COR-L47 (cell line): Measurements from ENCODE around the gene CHRNA10.
A peak's percentile ranks its signal among the peaks of the same experiment; 100 is the strongest.
"Not testable (repeated sequence)": the region's sequence is repeated elsewhere in the genome, so short reads cannot be mapped to it uniquely, and the experiment has no call there.

ENCODE experiments used
- DNase-seq: peaks from one replicate; lab custom pipeline; 2025; lab: John Stamatoyannopoulos, UW

Gene CHRNA10

GRCh38 chr11:3665336-3666022, 5.7 kb downstream of the CHRNA10 start:
- no peak for DNase-seq

DNA sequence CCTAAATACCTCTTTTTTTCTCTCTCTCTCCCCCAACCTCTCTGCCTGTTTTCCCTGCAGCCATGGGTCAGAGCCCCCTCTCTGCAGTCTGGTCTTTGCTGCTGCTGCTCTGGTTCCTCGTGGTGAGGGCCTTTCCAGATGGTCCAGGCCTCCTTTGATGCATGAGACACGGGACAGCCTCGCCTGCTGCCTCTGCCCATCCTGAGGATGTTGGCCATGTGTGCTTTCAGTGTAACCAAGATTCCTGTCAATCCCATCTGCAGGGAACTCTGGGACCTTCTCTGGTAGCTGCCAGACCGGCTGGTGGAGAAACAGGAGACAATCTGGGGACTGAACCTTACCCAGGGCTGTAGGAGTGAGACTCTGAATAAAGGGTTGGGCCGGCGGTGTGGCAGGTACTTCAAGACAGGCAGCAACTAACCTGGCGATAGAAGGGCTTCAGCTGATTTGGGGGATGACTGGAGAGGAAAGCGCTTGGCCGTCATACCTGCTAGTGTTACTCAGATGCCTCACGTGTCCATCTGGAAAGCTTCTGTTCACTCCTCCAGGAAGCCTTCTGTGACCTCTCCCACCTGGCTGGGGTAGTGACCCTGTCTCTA, 7.1 kb downstream of the CHRNA10 start:
- no peak for DNase-seq

DNA sequence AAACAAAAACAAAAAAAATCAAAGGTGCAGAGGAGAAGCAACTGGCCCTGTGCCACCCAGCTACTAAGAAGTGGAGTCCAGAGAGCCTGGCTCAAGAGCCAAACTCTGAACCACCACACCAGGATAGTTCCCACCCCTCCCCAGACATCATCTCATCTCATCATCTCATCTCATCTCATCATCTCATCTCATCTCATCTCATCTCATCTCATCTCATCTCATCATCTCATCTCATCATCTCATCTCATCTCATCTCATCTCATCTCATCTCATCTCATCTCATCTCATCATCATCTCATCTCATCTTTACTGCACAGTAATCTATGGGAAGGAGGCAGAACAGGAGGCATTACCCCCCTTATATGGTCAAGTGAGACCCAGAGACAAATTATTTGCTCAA, 8.3 kb downstream of the CHRNA10 start:
- no peak for DNase-seq

DNA sequence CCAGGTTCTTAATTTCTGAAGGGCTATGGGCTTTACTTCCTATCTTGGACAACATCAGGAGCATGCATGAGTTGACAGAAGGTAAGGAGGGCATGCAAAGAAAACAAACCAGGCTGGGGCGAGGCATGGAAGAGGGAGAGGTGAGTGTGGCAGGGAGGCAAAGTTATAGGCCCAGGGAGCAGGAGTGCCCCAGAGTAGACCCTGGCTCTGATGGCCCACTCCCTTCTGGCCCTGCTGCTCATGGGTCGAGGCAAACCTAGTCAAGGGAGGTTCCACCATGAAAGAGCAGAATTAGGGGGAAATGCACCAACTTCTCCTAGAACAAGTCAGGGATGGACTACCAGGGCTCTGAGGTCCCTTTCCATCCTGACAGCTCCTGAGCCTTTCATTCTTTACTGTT, 10.2 kb downstream of the CHRNA10 start:
- DNase-seq = no peak

- DNase-seq = no peak
Observed at GRCh38 chr11:3659595-3660515, 11.3 kb downstream of the CHRNA10 start.

DNA sequence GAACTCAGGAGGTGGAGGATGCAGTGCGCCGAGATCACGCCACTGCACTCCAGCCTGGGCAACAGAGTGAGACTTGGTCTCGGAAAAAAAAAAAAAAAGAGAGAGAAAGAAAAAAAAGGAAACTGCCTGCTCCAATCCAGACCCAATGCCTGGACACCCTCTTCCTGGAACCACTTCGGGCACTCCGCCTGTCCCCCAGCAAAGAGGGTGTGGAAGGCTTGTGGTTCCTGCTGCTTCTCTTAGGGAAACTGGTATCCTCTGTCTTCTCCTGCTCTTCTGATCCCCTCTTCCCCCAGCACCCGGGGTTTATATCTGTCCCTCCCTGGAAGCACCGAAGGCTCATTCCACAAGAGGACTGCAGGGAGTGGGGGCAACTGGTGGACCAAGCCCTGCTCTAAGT, 12.9 kb downstream of the CHRNA10 start:
- no peak for DNase-seq

- not testable (repeated sequence) for DNase-seq
Observed at GRCh38 chr11:3657331-3657730, 13.9 kb downstream of the CHRNA10 start.

DNA sequence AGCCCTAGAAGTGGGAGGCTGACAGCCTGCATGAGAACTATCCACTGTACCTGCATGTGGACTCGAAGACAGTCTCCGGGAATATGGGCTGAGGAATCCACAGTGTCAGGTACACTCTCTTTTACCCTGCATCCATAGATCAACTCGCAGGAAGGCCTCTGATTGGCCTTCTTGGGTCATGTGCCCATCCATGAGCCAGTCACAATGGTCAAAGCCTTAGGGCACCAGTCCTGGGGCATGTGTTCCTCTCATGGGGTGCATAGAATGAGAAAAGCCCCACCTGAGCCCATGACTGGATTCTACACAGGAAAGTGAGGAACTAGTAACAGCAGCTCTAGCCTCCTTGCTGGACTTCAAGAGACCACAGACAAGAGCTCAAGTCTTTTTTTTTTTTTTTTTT, 15.6 kb downstream of the CHRNA10 start:
- no peak for DNase-seq

GRCh38 chr11:3652514-3652913, 18.7 kb downstream of the CHRNA10 start:
- DNase-seq = not testable (repeated sequence)

GRCh38 chr11:3649374-3649773, 21.8 kb downstream of the CHRNA10 start:
- not testable (repeated sequence) for DNase-seq

GRCh38 chr11:3648843-3649242, 22.3 kb downstream of the CHRNA10 start:
- not testable (repeated sequence) for DNase-seq

DNA sequence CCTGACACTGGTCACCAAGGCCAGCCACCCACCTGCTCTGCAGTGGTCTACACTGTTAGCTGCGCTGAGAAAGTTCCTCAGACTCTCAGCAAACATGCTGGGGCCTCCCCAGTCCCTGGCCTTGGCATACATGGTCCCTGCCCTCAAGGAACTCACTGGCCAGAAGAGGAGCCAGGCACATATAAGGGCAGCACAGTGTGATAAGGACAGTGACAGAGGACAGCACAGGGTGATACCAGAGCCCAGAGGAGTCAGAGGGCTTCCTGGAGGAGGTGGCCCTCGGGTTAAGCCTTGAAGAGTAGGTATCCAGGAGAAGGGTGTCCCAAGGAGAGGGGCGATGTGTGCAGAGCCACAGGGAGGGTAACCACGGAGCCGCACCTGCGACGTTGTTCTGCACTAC, 25.6 kb downstream of the CHRNA10 start:
- DNase-seq = no peak

DNA sequence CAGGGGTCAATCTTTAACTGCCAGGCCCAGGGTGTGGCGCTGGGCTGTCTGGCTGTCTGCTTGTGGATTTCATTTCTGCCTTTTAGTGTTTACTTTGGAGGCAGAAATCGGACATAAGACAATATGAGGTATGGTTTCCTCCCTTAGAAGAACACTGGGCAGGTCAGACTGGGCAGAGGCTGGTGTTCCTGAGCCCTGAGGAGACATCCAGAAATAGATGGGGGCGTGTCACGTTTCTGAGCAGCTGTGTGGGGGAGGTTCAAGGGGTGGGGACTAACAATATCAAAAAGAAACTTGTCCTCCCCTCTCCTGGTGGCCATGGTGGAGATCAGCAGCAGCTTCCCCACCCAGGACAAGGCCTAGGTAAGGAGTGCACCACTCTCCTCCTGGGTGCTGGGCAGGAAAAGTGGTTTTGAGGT, 26.4 kb downstream of the CHRNA10 start, which contains the start of gene ART1:
Gene ART1, plus strand, starts transcription at position 312 of the 419 bp plus-strand sequence. CDS start 14,086 bp downstream, outside the sequence.
- DNase-seq = no peak

GRCh38 chr11:3643102-3643546, 28.1 kb downstream of the CHRNA10 start:
- not testable (repeated sequence) for DNase-seq

DNA sequence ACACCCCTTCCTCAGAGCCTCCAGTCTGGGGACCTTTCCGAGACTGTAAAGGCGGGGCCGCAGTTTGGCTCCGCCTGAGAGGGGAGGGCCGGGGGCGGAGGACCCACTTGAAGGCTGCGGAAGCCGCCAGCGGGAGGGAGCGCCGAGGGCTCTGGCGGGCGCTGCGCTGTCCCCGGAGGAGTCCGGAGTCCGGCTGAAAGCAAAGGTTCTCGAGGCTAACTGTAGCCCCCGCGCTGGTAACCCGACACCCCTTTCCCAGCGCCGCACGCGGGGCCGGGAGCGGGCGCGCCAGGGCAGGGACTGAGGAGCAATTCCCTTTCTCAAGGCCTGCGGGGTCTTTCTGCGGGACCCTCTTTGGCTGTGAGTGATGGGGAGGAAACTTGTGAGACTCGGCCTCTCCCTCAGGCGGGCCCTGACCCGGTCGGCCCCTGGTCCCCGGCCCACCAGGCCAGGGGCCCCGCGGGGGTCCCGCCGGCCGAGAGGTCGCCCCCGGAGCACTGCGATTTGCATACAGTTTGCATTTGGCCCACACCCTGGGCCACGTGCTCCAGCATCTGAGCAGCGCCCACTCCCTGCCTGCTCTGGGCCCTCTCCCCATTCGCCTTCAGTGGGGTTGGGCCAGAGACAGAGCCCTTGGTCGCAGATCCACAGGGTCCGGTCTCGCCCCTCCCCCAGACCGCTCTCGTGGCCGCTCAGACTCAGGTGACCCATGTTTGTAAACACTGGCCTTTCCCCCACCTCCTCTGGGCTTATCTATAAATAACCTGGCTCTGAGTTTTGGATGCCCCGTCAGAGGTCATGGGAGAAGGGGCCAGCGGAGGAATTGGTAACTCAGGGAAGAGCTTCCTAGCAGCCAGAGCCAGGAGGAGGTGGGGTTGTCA, 28.9 kb downstream of the CHRNA10 start:
- peak; percentile 29 for DNase-seq

DNA sequence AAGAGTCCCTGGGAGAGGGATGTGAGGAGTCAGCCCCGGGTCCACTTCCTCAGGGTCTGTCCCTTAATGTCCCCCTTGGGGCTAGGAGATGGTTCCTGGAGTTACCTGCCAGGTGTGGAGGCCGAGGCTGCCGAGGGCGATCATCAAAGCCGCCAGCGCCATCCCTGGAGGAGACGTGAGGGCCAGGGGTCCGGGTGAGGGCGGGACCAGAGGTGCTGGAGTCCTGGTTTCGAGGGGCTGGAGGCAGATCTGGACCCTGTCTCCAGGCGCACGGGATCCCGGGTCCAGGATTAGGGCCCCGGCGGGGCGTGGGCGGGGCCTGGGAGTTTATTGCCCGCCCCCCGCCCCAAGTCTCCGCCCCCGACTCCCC, 29.5 kb downstream of the CHRNA10 start, which contains the start of gene ART5:
Gene ART5, minus strand, starts transcription at position 292 of the 370 bp plus-strand sequence. Its CDS starts 130 bp downstream, at position 162.
- DNase-seq = no peak

DNA sequence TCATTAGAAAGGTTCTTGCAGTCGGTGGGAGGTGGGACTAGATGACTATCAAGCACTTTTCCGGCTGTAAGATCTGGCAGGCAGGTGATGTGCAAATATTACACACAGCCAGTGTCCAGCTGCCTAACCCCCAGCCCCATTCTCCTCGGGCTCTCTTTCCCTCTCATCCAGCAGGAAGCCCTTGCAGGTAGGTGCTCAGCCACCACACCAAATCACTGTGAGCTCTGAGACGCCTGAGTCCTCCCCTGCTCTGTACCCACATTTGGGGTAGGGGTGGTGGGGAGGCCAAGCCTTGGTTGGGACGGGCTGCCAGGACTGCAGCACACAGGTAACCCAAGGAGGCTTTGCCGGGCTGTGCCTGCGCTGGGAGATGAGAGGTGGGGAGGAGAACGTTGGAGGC, 30.0 kb downstream of the CHRNA10 start:
- no peak for DNase-seq

DNA sequence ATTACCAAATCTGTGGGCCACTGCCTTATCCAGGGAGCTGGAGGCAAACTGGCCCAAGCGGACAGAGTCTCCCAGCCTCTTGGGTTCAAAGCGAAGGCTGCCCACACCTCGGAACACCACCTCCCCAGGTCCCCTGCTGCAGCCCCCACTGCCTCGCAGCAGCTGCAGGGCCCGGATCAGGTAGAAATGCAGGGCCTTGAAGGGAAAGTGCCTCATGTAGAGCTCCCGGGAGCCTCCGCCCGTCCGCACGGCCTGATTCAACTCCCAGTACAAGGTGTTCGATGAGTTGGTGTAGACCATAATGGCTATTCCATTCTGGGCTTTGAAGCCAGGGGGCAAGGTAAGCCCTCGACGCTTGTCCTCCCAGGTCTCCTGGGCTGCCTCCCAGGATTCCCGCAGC, 31.3 kb downstream of the CHRNA10 start:
- DNase-seq = no peak

GRCh38 chr11:3638513-3638912, 32.7 kb downstream of the CHRNA10 start:
- DNase-seq = no peak

- DNase-seq = no peak
Observed at GRCh38 chr11:3637201-3637600, 34.0 kb downstream of the CHRNA10 start.

- no peak for DNase-seq
Observed at GRCh38 chr11:3635641-3636375, 35.4 kb downstream of the CHRNA10 start.
